HCT116 (cell line): ENCODE data around the gene RBM4B. TPM values are rescaled to one million over a fixed set of nuclear protein-coding genes. Genes with fewer than 3 reads are reported as not detected.

Experiments used
- ATAC-seq: fragments of 200-7000 bp; cut with Tn5 transposase; 2 replicates; pipeline ENCODE4 v1.9.1; 2020; ENCODE audit warnings: mild to moderate bottlenecking, moderate library complexity
- BruUV-seq: library from RNA; stranded (reverse); fragments of 400-500 nt; replicated peaks from 2 replicates; lab custom pipeline; 2021; lab: Mats Ljungman, UMichigan
- CTCF ChIA-PET: fragments of 300-600 bp; sonication (Branson Sonifier 250); formaldehyde crosslinking; loops from one replicate; lab custom pipeline; 2021; ENCODE audit warnings: antibody characterized with exemption; lab: Charles Lee
- POLR2A ChIA-PET: fragments of 300-600, 350-600 bp; sonication (Branson Sonifier 250); formaldehyde crosslinking; loops from one replicate; lab custom pipeline; 2021; ENCODE audit warnings: antibody characterized with exemption; lab: Charles Lee
- RAD21 ChIA-PET, 2 experiments: fragments of 300-600 bp; sonication (Branson Sonifier 250); formaldehyde crosslinking; loops; one replicate each; lab custom pipeline; 2023; ENCODE audit warnings: low total read pairs in 2 of 2; ENCODE audit not compliant: uncharacterized antibody in 2 of 2, unreplicated experiment in 2 of 2, low non-redundant PET in 1 of 2; lab: Charles Lee
- DNase-seq: peaks from one replicate; pipeline ENCODE4 v3.0.0-alpha.2; 2010; ENCODE audit warnings: low read depth, low spot score
- H2AFZ ChIP-seq: fragments of 200-600 bp; shearing (Covaris generic), sonication (generic); 2 replicates; pipeline ENCODE4 v1.6.1; 2017; ENCODE audit warnings: low read depth, mixed run types, mixed read lengths, antibody characterized with exemption, low read length; ENCODE audit not compliant: poor library complexity, severe bottlenecking
- H3K27ac ChIP-seq: 2 replicates; pipeline ENCODE4 v1.5.1; 2012; ENCODE audit warnings: low read depth, low read length
- H3K27me3 ChIP-seq: fragments of 200-600 bp; sonication (generic); 2 replicates; pipeline ENCODE4 v1.6.1; 2016; ENCODE audit warnings: mixed run types, low read length, mixed read lengths; ENCODE audit not compliant: insufficient read depth
- H3K36me3 ChIP-seq, 2 experiments: fragments of 200-500 bp in 1 of 2; fragments of 200-600 bp in 1 of 2; sonication (Bioruptor generic) in 1 of 2; sonication (generic) in 1 of 2; 2 replicates each; pipeline versions ENCODE4 v1.5.1 to v1.6.1; 2014 to 2016; ENCODE audit warnings: low read length in 2 of 2, inconsistent platforms in 1 of 2, mixed read lengths in 1 of 2, mixed run types in 1 of 2; ENCODE audit not compliant: insufficient read depth in 2 of 2, control insufficient read depth in 1 of 2
- H3K4me1 ChIP-seq, 2 experiments: fragments of 200-600 bp in 1 of 2; sonication (generic) in 1 of 2; 2 replicates each; pipeline versions ENCODE4 v1.5.1 to v1.6.1; 2012 to 2017; ENCODE audit warnings: low read length in 2 of 2, inconsistent platforms in 1 of 2, mild to moderate bottlenecking in 1 of 2, mixed read lengths in 1 of 2, mixed run types in 1 of 2, moderate library complexity in 1 of 2; ENCODE audit not compliant: insufficient read depth in 2 of 2, control insufficient read depth in 1 of 2
- H3K4me2 ChIP-seq: fragments of 200-600 bp; sonication (generic); 2 replicates; pipeline ENCODE4 v1.6.1; 2017; ENCODE audit warnings: mixed run types, low read length, mixed read lengths
- H3K4me3 ChIP-seq, 2 experiments: fragments of 200-600 bp in 1 of 2; sonication (generic) in 1 of 2; replicated peaks in 1 of 2; 2 replicates each; pipeline ENCODE4 v1.5.1; 2011 to 2016; ENCODE audit warnings: low read length in 2 of 2, control low read depth in 1 of 2, low read depth in 1 of 2, mild to moderate bottlenecking in 1 of 2, mixed read lengths in 1 of 2, mixed run types in 1 of 2
- H3K79me2 ChIP-seq: fragments of 200-600 bp; sonication (generic); 2 replicates; pipeline ENCODE4 v1.6.1; 2017; ENCODE audit warnings: mild to moderate bottlenecking, mixed run types, low read length, moderate library complexity, mixed read lengths; ENCODE audit not compliant: insufficient read depth
- H3K9ac ChIP-seq: fragments of 200-600 bp; sonication (generic); 2 replicates; pipeline ENCODE4 v1.6.1; 2016; ENCODE audit warnings: low read length, mixed read lengths
- H3K9me2 ChIP-seq: fragments of 200-600 bp; sonication (generic), shearing (Covaris generic); 2 replicates; pipeline ENCODE4 v1.6.1; 2017; ENCODE audit warnings: mixed run types, mild to moderate bottlenecking, moderate library complexity; ENCODE audit not compliant: insufficient read depth
- H3K9me3 ChIP-seq, 2 experiments: fragments of 200-500 bp in 1 of 2; fragments of 200-600 bp in 1 of 2; sonication (Bioruptor generic) in 1 of 2; sonication (generic) in 1 of 2; 2 replicates each; pipeline ENCODE4 v1.6.1; 2014 to 2017; ENCODE audit warnings: low read length in 2 of 2, mixed read lengths in 2 of 2, inconsistent platforms in 1 of 2, low read depth in 1 of 2, mild to moderate bottlenecking in 1 of 2, mixed run types in 1 of 2, moderate library complexity in 1 of 2; ENCODE audit not compliant: control insufficient read depth in 1 of 2, insufficient read depth in 1 of 2
- H4K20me1 ChIP-seq: fragments of 200-600 bp; sonication (generic), shearing (Covaris generic); 2 replicates; pipeline ENCODE4 v1.6.1; 2017; ENCODE audit warnings: mixed run types, mild to moderate bottlenecking, moderate library complexity; ENCODE audit not compliant: insufficient read depth
- POLR2A ChIP-seq: IDR thresholded peaks from 2 replicates; pipeline ENCODE4 v1.7.0; 2011; ENCODE audit warnings: borderline replicate concordance; ENCODE audit not compliant: insufficient read depth, insufficient read length; ENCODE audit errors: extremely low read depth
- ZFX ChIP-seq: fragments of 450-650 bp; IDR thresholded peaks from 2 replicates; pipeline ENCODE4 v1.6.1; 2017
- intact Hi-C: fragments of 100-400 bp; cut with micrococcal nuclease; formaldehyde crosslinking; loops from 2 replicates; pipeline ENCODE4 v1.10.0; 2022
- total RNA-seq: library from RNA; stranded (reverse); gene quantifications from one replicate; pipeline ENCODE4 v1.2.1, GENCODE V29; 2021; ENCODE audit not compliant: unreplicated experiment
- TF ChIP-seq, protein P1 (sequence below): IDR thresholded peaks from 2 replicates; pipeline ENCODE4 v1.6.1; 2011; ENCODE audit warnings: mild to moderate bottlenecking, low read length, moderate library complexity; ENCODE audit not compliant: insufficient replicate concordance; ENCODE audit errors: extremely low read depth
- TF ChIP-seq, protein P2 (sequence below): IDR thresholded peaks from 2 replicates; pipeline ENCODE4 v1.6.1; 2012; ENCODE audit warnings: low read depth
- TF ChIP-seq, protein P3 (sequence below): IDR thresholded peaks from 2 replicates; pipeline ENCODE4 v1.6.1; 2012

RBM4B gene
- total RNA-seq, 1 experiment from 2014 or later = 18.1 TPM

DNA sequence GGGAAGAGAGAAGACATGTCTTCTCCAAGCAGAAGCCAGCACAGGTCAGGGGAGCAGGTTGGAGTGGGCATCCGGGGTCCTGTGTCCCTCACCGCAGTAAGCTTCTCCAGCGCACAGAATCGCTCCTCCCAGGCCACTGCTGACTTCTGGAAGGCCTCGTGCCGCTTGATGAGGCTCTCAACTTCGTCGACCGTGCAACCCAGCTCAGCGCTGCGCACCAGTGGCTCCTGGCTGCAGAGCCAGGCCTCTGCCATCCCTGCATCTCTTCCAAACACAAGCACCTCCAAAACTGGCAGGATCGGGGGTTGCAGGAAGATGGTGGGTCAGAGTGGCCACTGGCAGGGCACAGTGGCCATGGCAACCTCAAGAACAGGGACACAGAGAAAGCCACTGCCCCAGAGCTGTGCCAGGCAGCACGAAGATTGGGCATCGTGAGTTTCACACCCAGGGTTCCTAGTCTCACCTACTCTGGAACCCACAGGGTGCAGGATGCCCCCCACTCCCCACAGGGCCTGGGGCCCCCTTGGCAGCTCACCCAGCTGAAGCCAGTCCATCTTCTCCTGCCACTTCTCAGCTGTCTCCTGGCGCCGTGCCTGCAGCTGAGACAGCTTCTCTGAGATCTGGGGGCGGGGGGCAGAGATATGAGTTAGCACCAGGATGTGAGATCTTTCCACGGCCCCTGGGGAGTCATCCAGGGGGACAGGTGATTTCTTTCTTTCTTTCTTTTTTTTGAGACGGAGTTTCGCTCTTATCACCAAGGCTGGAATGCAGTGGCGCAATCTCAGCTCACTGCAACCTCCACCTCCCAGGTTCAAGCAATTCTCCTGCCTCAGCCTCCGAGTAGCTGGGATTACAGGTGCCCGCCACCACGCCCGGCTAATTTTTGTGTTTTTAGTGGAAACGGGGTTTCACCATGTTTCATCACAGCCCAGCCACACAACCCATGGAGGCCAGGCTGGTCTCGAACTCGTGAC, 11.2 kb upstream of the RBM4B start:
- DNase-seq = no peak
- intact Hi-C loops = no loop called here
- ChIA-PET RAD21 (no interaction called here), CTCF (interaction anchor here (1.6 kb wide), 1 partner anchor 154 kb away, joined by 3 read pairs; no protein-coding TSS in a partner anchor), POLR2A (interaction anchor here (0.6 kb wide), 1 partner anchor 140 kb away, joined by 3 read pairs; no protein-coding TSS in a partner anchor)
- ATAC-seq = no peak
- Histone ChIP-seq H3K27me3 (no peaks in the 10 kb centered on the region), H3K79me2 (no peaks in the 10 kb centered on the region), H2AFZ (no peak overlapping the region), H3K9ac (no peak overlapping the region), H3K27ac (no peak overlapping the region), H3K4me1 (no peaks in the 10 kb centered on the region), H3K4me2 (no peak overlapping the region), H3K9me3 (no peaks in the 10 kb centered on the region), H3K4me3 (no peak overlapping the region), H4K20me1 (no peaks in the 10 kb centered on the region), H3K36me3 (no peaks in the 10 kb centered on the region), H3K9me2 (no peaks in the 10 kb centered on the region)
- TF ChIP-seq, protein P1, sequence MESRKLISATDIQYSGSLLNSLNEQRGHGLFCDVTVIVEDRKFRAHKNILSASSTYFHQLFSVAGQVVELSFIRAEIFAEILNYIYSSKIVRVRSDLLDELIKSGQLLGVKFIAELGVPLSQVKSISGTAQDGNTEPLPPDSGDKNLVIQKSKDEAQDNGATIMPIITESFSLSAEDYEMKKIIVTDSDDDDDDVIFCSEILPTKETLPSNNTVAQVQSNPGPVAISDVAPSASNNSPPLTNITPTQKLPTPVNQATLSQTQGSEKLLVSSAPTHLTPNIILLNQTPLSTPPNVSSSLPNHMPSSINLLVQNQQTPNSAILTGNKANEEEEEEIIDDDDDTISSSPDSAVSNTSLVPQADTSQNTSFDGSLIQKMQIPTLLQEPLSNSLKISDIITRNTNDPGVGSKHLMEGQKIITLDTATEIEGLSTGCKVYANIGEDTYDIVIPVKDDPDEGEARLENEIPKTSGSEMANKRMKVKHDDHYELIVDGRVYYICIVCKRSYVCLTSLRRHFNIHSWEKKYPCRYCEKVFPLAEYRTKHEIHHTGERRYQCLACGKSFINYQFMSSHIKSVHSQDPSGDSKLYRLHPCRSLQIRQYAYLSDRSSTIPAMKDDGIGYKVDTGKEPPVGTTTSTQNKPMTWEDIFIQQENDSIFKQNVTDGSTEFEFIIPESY = no peak
- TF ChIP-seq, protein P2, sequence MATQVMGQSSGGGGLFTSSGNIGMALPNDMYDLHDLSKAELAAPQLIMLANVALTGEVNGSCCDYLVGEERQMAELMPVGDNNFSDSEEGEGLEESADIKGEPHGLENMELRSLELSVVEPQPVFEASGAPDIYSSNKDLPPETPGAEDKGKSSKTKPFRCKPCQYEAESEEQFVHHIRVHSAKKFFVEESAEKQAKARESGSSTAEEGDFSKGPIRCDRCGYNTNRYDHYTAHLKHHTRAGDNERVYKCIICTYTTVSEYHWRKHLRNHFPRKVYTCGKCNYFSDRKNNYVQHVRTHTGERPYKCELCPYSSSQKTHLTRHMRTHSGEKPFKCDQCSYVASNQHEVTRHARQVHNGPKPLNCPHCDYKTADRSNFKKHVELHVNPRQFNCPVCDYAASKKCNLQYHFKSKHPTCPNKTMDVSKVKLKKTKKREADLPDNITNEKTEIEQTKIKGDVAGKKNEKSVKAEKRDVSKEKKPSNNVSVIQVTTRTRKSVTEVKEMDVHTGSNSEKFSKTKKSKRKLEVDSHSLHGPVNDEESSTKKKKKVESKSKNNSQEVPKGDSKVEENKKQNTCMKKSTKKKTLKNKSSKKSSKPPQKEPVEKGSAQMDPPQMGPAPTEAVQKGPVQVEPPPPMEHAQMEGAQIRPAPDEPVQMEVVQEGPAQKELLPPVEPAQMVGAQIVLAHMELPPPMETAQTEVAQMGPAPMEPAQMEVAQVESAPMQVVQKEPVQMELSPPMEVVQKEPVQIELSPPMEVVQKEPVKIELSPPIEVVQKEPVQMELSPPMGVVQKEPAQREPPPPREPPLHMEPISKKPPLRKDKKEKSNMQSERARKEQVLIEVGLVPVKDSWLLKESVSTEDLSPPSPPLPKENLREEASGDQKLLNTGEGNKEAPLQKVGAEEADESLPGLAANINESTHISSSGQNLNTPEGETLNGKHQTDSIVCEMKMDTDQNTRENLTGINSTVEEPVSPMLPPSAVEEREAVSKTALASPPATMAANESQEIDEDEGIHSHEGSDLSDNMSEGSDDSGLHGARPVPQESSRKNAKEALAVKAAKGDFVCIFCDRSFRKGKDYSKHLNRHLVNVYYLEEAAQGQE = no peak
- TF ChIP-seq, protein P3, sequence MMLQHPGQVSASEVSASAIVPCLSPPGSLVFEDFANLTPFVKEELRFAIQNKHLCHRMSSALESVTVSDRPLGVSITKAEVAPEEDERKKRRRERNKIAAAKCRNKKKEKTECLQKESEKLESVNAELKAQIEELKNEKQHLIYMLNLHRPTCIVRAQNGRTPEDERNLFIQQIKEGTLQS = no peak
- TF ChIP-seq POLR2A = no peak
- no peak for TF ChIP-seq ZFX
- no TSS peak for BruUV-seq
